Eye (tissue), 1 donor: ENCODE data around the gene FANCM.
"Not testable (repeated sequence)": the region's sequence is repeated elsewhere in the genome, so short reads cannot be mapped to it uniquely, and the experiment has no call there.

ENCODE experiments used
- DNase-seq: peaks from one replicate; pipeline ENCODE4 v3.0.0-alpha.2; 2015

The FANCM gene

GRCh38 chr14:45135659-45136395 is at the start of gene FANCM:
Gene FANCM, plus strand, starts transcription at chr14:45135930. Its CDS starts 102 bp downstream, at chr14:45136032.
- peak; percentile 99 for DNase-seq

- DNase-seq, result no peak
Observed at GRCh38 chr14:45089813-45090212, 45.9 kb upstream of the FANCM start.

- DNase-seq, result no peak
Observed at GRCh38 chr14:45091710-45092109, 44.0 kb upstream of the FANCM start.

GRCh38 chr14:45094275-45094674 is 41.5 kb upstream of the FANCM start:
- no peak for DNase-seq

GRCh38 chr14:45095143-45095542 is 40.6 kb upstream of the FANCM start:
- DNase-seq, result no peak

- DNase-seq, result no peak
Observed at GRCh38 chr14:45096218-45096617, 39.5 kb upstream of the FANCM start.

GRCh38 chr14:45103806-45104205 is 31.9 kb upstream of the FANCM start:
- no peak for DNase-seq

GRCh38 chr14:45104561-45104960 is 31.2 kb upstream of the FANCM start:
- DNase-seq, result no peak

GRCh38 chr14:45112896-45113781 is 22.6 kb upstream of the FANCM start:
- peak; percentile 5 for DNase-seq

GRCh38 chr14:45114327-45114726 is 21.4 kb upstream of the FANCM start:
- DNase-seq, result no peak

- no peak for DNase-seq
Observed at GRCh38 chr14:45118594-45118993, 17.1 kb upstream of the FANCM start.

GRCh38 chr14:45120096-45120495 is 15.6 kb upstream of the FANCM start:
- DNase-seq, result no peak

- no peak for DNase-seq
Observed at GRCh38 chr14:45123271-45123670, 12.5 kb upstream of the FANCM start.

GRCh38 chr14:45125754-45126153 is 10.0 kb upstream of the FANCM start:
- no peak for DNase-seq

- DNase-seq, result no peak
Observed at GRCh38 chr14:45128963-45129629, 6.6 kb upstream of the FANCM start.

GRCh38 chr14:45133683-45134050 is 2.1 kb upstream of the FANCM start:
- DNase-seq, result no peak

GRCh38 chr14:45134051-45134958 is 1.4 kb upstream of the FANCM start, which contains the start of gene FKBP3:
Gene FKBP3, minus strand, starts transcription at chr14:45134481. Its CDS starts 25 bp downstream, at chr14:45134456.
- DNase-seq, result peak; percentile 98

GRCh38 chr14:45135156-45135555 is 574 bp upstream of the FANCM start:
- no peak for DNase-seq

- no peak for DNase-seq
Observed at GRCh38 chr14:45136399-45136798, 669 bp downstream of the FANCM start.

- no peak for DNase-seq
Observed at GRCh38 chr14:45140661-45141187, 5.0 kb downstream of the FANCM start.

- not testable (repeated sequence) for DNase-seq
Observed at GRCh38 chr14:45142083-45142482, 6.4 kb downstream of the FANCM start.

- no peak for DNase-seq
Observed at GRCh38 chr14:45144658-45145057, 8.9 kb downstream of the FANCM start.
